Measurements from ENCODE around the gene GPR137B. TPM values are rescaled to one million over a fixed set of nuclear protein-coding genes. Genes with fewer than 3 reads are reported as not detected.

The GPR137B gene
- total and polyA plus RNA-seq, 9 of the 15 experiments (the other 6 are each of a cell fraction or from before 2014, with no cell fraction given), result 0.04 to 1.0 (median 0.62) TPM

DNA sequence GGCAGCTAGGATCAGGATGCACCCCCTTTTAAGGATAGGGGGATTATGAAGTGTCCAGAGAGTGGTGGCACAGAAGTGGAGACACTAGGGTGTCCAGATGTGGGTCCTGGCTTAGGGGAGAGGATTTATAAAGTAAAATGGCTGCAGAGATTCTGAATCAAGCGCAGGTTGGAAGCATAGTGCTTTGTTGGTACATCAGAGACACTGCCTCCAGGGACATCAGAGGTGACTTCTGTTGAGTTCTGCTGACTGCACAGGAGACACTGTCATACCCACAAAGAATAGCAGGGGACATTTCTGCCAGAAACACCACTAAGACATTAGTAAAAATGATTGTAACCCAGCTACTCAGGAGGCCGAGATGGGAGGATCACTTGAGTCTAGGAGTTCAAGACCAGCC is 16.4 kb downstream of the GPR137B start:
- Histone ChIP-seq H3K4me1 (replicated peaks in 1 of 2; ENCODE audit: control insufficient read depth in 2 of 2, insufficient read depth in 2 of 2, low read length in 2 of 2) (0 out of 5 replicates have a peak, but pooled peaks cover 0 to 5% of the 10 kb centered on the region in 2 experiments), H3K36me3 (ENCODE audit: control insufficient read depth, insufficient read depth, low read length) (no peaks in the 10 kb centered on the region), H3K27me3 (ENCODE audit: control insufficient read depth in 2 of 2, insufficient read depth in 2 of 2, low read length in 2 of 2) (peaks cover 31 to 67% of the 10 kb centered on the region in 2 experiments), H2AFZ (ENCODE audit: low read depth, low read length) (no peak overlapping the region), H3K27ac (ENCODE audit: extremely low read depth, low read depth, low read length) (no peak overlapping the region), H3K9me3 (replicated peaks; ENCODE audit: control insufficient read depth, insufficient read depth, low read depth, low read length) (peaks cover 6% of the 10 kb centered on the region; the same call in 1 of the 2 replicates), H3K9ac (ENCODE audit: insufficient read depth in 1 of 2, low read depth in 2 of 2, low read length in 2 of 2) (no peak overlapping the region), H3K9me1 (ENCODE audit: control insufficient read depth, insufficient read depth, low read length) (no peaks in the 10 kb centered on the region), H4K20me1 (replicated peaks; ENCODE audit: control insufficient read depth, insufficient read depth, low read length) (0 out of 2 replicates have a peak, but pooled peaks cover 2% of the 10 kb centered on the region), H3K4me2 (ENCODE audit: insufficient read depth, low read length) (no peak overlapping the region), H3K4me3 (no peak overlapping the region), H3K79me2 (ENCODE audit: control insufficient read depth, insufficient read depth, low read length) (no peaks in the 10 kb centered on the region)
- ATAC-seq (no peak), FAIRE-seq (no peak), DNase-seq (ENCODE audit: extremely low read depth in 1 of 4, low spot score in 3 of 4) (no peak)
- 8% methylated on average over 2 of the region's 2 CpGs for WGBS (ENCODE audit: insufficient coverage, low coverage, missing lambda C conversion rate)
- ChIA-PET CTCF (ENCODE audit: low intra/inter-chr PET ratio) (no interaction called here), POLR2A (interaction anchor here (1.3 kb wide), 1 partner anchor 10 kb away, joined by 3 read pairs; no protein-coding TSS in a partner anchor)
- intact Hi-C loops (cut with micrococcal nuclease) (no loop called here), in situ Hi-C loops (cut with MboI) (no loop called here)
- TF ChIP-seq ZNF584 (CRISPR knock-in tag; IDR thresholded peaks at IDR 0.05; ENCODE audit: low read depth), result no peak
- TF ChIP-seq, protein P1, sequence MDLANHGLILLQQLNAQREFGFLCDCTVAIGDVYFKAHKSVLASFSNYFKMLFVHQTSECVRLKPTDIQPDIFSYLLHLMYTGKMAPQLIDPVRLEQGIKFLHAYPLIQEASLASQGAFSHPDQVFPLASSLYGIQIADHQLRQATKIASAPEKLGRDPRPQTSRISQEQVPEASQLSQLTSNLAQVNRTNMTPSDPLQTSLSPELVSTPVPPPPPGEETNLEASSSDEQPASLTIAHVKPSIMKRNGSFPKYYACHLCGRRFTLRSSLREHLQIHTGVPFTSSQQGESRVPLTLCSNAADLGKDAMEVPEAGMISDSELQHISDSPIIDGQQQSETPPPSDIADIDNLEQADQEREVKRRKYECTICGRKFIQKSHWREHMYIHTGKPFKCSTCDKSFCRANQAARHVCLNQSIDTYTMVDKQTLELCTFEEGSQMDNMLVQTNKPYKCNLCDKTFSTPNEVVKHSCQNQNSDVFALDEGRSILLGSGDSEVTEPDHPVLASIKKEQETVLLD (IDR thresholded peaks at IDR 0.05), result no peak
- no peak for TF ChIP-seq MAFG (tag; conservative IDR thresholded peaks at IDR 0.05)
- no peak for TF ChIP-seq STAT5B (CRISPR knock-in tag; IDR thresholded peaks at IDR 0.05)
- TF ChIP-seq, protein P2, sequence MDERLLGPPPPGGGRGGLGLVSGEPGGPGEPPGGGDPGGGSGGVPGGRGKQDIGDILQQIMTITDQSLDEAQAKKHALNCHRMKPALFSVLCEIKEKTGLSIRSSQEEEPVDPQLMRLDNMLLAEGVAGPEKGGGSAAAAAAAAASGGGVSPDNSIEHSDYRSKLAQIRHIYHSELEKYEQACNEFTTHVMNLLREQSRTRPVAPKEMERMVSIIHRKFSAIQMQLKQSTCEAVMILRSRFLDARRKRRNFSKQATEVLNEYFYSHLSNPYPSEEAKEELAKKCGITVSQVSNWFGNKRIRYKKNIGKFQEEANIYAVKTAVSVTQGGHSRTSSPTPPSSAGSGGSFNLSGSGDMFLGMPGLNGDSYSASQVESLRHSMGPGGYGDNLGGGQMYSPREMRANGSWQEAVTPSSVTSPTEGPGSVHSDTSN (CRISPR knock-in tag; IDR thresholded peaks at IDR 0.05; ENCODE audit: low read depth), result no peak
- TF ChIP-seq, protein P2 (tag; conservative IDR thresholded peaks at IDR 0.05; ENCODE audit: low read depth), result no peak
- no peak for TF ChIP-seq SUPT5H (IDR thresholded peaks at IDR 0.05)
- TF ChIP-seq, protein P3, sequence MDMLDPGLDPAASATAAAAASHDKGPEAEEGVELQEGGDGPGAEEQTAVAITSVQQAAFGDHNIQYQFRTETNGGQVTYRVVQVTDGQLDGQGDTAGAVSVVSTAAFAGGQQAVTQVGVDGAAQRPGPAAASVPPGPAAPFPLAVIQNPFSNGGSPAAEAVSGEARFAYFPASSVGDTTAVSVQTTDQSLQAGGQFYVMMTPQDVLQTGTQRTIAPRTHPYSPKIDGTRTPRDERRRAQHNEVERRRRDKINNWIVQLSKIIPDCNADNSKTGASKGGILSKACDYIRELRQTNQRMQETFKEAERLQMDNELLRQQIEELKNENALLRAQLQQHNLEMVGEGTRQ (CRISPR knock-in tag; IDR thresholded peaks at IDR 0.05), result no peak
- no peak for TF ChIP-seq JUN (IDR thresholded peaks at IDR 0.05; ENCODE audit: borderline replicate concordance, low read depth, low read length)
- no peak for TF ChIP-seq JUN (CRISPR knock-in tag; IDR thresholded peaks at IDR 0.05; ENCODE audit: borderline replicate concordance)
- TF ChIP-seq ZNF175 (CRISPR knock-in tag; IDR thresholded peaks at IDR 0.05; ENCODE audit: low read depth), result no peak
- no peak for TF ChIP-seq PRMT5 (CRISPR knock-in tag; IDR thresholded peaks at IDR 0.05)
- no peak for TF ChIP-seq NFE2 (IDR thresholded peaks at IDR 0.05; ENCODE audit: low read depth)
- TF ChIP-seq CBX2 (IDR thresholded peaks at IDR 0.05; ENCODE audit: insufficient read depth, low read length, poor library complexity, severe bottlenecking), result no peak
- TF ChIP-seq POLR2AphosphoS5 (IDR thresholded peaks at IDR 0.05; ENCODE audit: control insufficient read depth, insufficient read depth, low read depth, low read length), result no peak
- BruUV-seq (replicated peaks), result no TSS peak

Measured in K562 (cell line).